Endothelial cell of umbilical vein (primary cell): ENCODE results near the gene SGCG. TPM values are rescaled to one million over a fixed set of nuclear protein-coding genes. Genes with fewer than 3 reads are reported as not detected.

ENCODE experiments used
- BruUV-seq: library from RNA; stranded (reverse); fragments of 400-500 nt; replicated peaks from 2 replicates; lab custom pipeline; 2021; lab: Mats Ljungman, UMichigan
- CTCF ChIA-PET: fragments of 300-600, 350-600 bp; sonication (Branson Sonifier 250); formaldehyde crosslinking; loops from one replicate; lab custom pipeline; 2021; ENCODE audit warnings: antibody characterized with exemption, inconsistent platforms; lab: Charles Lee
- POLR2A ChIA-PET: fragments of 300-600, 350-600 bp; sonication (Branson Sonifier 250); formaldehyde crosslinking; loops from one replicate; lab custom pipeline; 2021; ENCODE audit warnings: antibody characterized with exemption, inconsistent platforms; lab: Charles Lee
- DNase-seq: peaks from one replicate; pipeline ENCODE4 v3.0.0-alpha.2; 2011; ENCODE audit warnings: low read depth, low spot score
- FAIRE-seq: peaks from 2 replicates; lab custom pipeline; 2011; peaks lifted over from hg19 to GRCh38; lab: Jason Lieb, UNC
- H2AFZ ChIP-seq: 2 replicates; pipeline ENCODE4 v1.6.0; 2012; ENCODE audit warnings: low read depth, low read length, control low read depth, inconsistent platforms
- H3K27ac ChIP-seq: 2 replicates; pipeline ENCODE4 v1.5.1; 2011; ENCODE audit warnings: low read depth, mild to moderate bottlenecking, control low read depth, low read length, moderate library complexity; ENCODE audit not compliant: insufficient read depth
- H3K27me3 ChIP-seq, 2 experiments: 2 replicates each; pipeline versions ENCODE4 v1.6.0 to v1.6.1; 2011; ENCODE audit warnings: low read length in 2 of 2, mixed read lengths in 1 of 2; ENCODE audit not compliant: control insufficient read depth in 2 of 2, insufficient read depth in 2 of 2
- H3K36me3 ChIP-seq, 2 experiments: 2 replicates in 1 of 2; 3 replicates in 1 of 2; pipeline ENCODE4 v1.5.1; 2011; ENCODE audit warnings: low read length in 2 of 2, mild to moderate bottlenecking in 1 of 2, moderate library complexity in 1 of 2; ENCODE audit not compliant: control insufficient read depth in 2 of 2, insufficient read depth in 2 of 2; ENCODE audit errors: extremely low read depth in 1 of 2
- H3K4me1 ChIP-seq: 3 replicates; pipeline ENCODE4 v1.5.1; 2011; ENCODE audit warnings: mild to moderate bottlenecking, low read length; ENCODE audit not compliant: control insufficient read depth, insufficient read depth; ENCODE audit errors: extremely low read depth
- H3K4me2 ChIP-seq: 2 replicates; pipeline ENCODE4 v1.6.1; 2011; ENCODE audit warnings: low read length, control low read depth, mixed read lengths; ENCODE audit not compliant: insufficient read depth
- H3K4me3 ChIP-seq, 3 experiments: fragments of 200-600 bp in 1 of 3; sonication (generic), shearing (Covaris generic) in 1 of 3; replicated peaks in 1 of 3; 2 replicates each; pipeline ENCODE4 v1.5.1; 2011 to 2016; ENCODE audit warnings: control low read depth in 3 of 3, low read length in 3 of 3, mild to moderate bottlenecking in 2 of 3, inconsistent platforms in 1 of 3, low read depth in 1 of 3, moderate library complexity in 1 of 3; ENCODE audit not compliant: insufficient read depth in 1 of 3
- H3K79me2 ChIP-seq: 2 replicates; pipeline ENCODE4 v1.6.0; 2012; ENCODE audit warnings: low read length, inconsistent platforms; ENCODE audit not compliant: control insufficient read depth, insufficient read depth
- H3K9ac ChIP-seq: replicated peaks from 2 replicates; pipeline ENCODE3; 2011; ENCODE audit warnings: low read length, control low read depth; ENCODE audit not compliant: insufficient read depth; ENCODE audit errors: extremely low read depth
- H3K9me1 ChIP-seq: replicated peaks from 3 replicates; pipeline ENCODE4 v1.6.0; 2011; ENCODE audit warnings: mild to moderate bottlenecking, low read length; ENCODE audit not compliant: control insufficient read depth, insufficient read depth; ENCODE audit errors: extremely low read depth
- H3K9me3 ChIP-seq: replicated peaks from 2 replicates; pipeline ENCODE4 v1.5.1; 2012; ENCODE audit warnings: low read length, inconsistent platforms; ENCODE audit not compliant: control insufficient read depth, insufficient read depth
- H4K20me1 ChIP-seq: replicated peaks from 2 replicates; pipeline ENCODE3; 2011; ENCODE audit warnings: mild to moderate bottlenecking, low read length; ENCODE audit not compliant: control insufficient read depth, insufficient read depth; ENCODE audit errors: extremely low read depth
- EZH2 ChIP-seq: IDR thresholded peaks from 2 replicates; pipeline ENCODE4 v1.6.1; 2012; ENCODE audit warnings: borderline replicate concordance, low read depth, mild to moderate bottlenecking, moderate library complexity, low read length, inconsistent platforms; ENCODE audit not compliant: severe bottlenecking
- FOS ChIP-seq: IDR thresholded peaks from 2 replicates; pipeline ENCODE4 v1.6.1; 2011; ENCODE audit warnings: mild to moderate bottlenecking, low read length, moderate library complexity, borderline replicate concordance; ENCODE audit not compliant: insufficient read depth
- GATA2 ChIP-seq: IDR thresholded peaks from 2 replicates; pipeline ENCODE4 v1.7.0; 2011; ENCODE audit warnings: low read depth, mild to moderate bottlenecking, moderate library complexity, mixed read lengths, low read length; ENCODE audit not compliant: insufficient read length, insufficient read depth
- JUN ChIP-seq: IDR thresholded peaks from 2 replicates; pipeline ENCODE4 v1.6.1; 2011; ENCODE audit warnings: borderline replicate concordance, low read depth; ENCODE audit not compliant: insufficient read length, insufficient read depth
- MAX ChIP-seq: IDR thresholded peaks from 2 replicates; pipeline ENCODE4 v1.6.1; 2011; ENCODE audit not compliant: insufficient read depth, insufficient read length
- MYC ChIP-seq: IDR thresholded peaks from one replicate; pipeline ENCODE4 v1.6.1; 2011; ENCODE audit warnings: mild to moderate bottlenecking, low read depth, low read length
- POLR2A ChIP-seq: IDR thresholded peaks from 2 replicates; pipeline ENCODE4 v1.6.1; 2012; ENCODE audit warnings: low read depth, mild to moderate bottlenecking, control low read depth, low read length
- POLR2AphosphoS5 ChIP-seq: IDR thresholded peaks from 2 replicates; pipeline ENCODE4 v1.6.1; 2012; ENCODE audit warnings: low read depth, mild to moderate bottlenecking, control low read depth, low read length, moderate library complexity; ENCODE audit not compliant: insufficient read depth
- dilution Hi-C: fragments of 300-500 bp; cut with MboI; formaldehyde crosslinking; loops from one replicate; pipeline ENCODE4 v1.15.0; 2019; ENCODE audit warnings: low sequenced_read_pairs; ENCODE audit not compliant: extremely low pct_ligation_motif_present
- intact Hi-C: fragments of 100-400 bp; cut with micrococcal nuclease; formaldehyde crosslinking; loops from one replicate; pipeline ENCODE4 v1.10.0; 2022
- polyA plus RNA-seq, 4 experiments: library from polyadenylated mRNA; depleted of rRNA in 3 of 4; stranded (reverse) in 3 of 4; unstranded in 1 of 4; fragments of >200 nt; gene quantifications; 2 replicates each; pipeline versions ENCODE4 v1.2.1 to v1.2.3, GENCODE V29; 2011 to 2012; ENCODE audit warnings: missing spikeins in 1 of 4
- total RNA-seq: library from RNA; stranded (reverse); gene quantifications from 2 replicates; pipeline ENCODE4 v1.2.3, GENCODE V29; 2021

Gene SGCG
- total and polyA plus RNA-seq, 2 donors (not counting 3 experiments of a cell fraction or from before 2014, with no cell fraction given): 0.22 TPM; not detected in 1

- Histone ChIP-seq H3K9ac (no peak overlapping the region), H2AFZ (no peak overlapping the region), H3K4me3 (no peak overlapping the region), H3K79me2 (no peaks in the 10 kb centered on the region), H3K27me3 (no peaks in the 10 kb centered on the region), H3K9me3 (no peaks in the 10 kb centered on the region), H3K27ac (no peak overlapping the region), H3K36me3 (no peaks in the 10 kb centered on the region), H4K20me1 (no peaks in the 10 kb centered on the region), H3K4me1 (no peaks in the 10 kb centered on the region), H3K9me1 (no peaks in the 10 kb centered on the region), H3K4me2 (no peak overlapping the region)
- POLR2A ChIA-PET: no interaction called here
- CTCF ChIA-PET: no interaction called here
- no peak for TF ChIP-seq GATA2
- no peak for TF ChIP-seq POLR2A
- TF ChIP-seq MYC: no peak
- no peak for TF ChIP-seq MAX
- intact Hi-C loops (no loop called here), dilution Hi-C loops (no loop called here)
- DNase-seq (no peak), FAIRE-seq (no peak)
- BruUV-seq: no TSS peak
Observed at GRCh38 chr13:23185542-23185941, 4.8 kb downstream of the SGCG start.

- CTCF ChIA-PET: no interaction called here
- Histone ChIP-seq H3K9me1 (no peaks in the 10 kb centered on the region), H3K4me3 (no peak overlapping the region), H3K27me3 (no peaks in the 10 kb centered on the region), H3K9ac (no peak overlapping the region), H3K79me2 (no peaks in the 10 kb centered on the region), H3K27ac (no peak overlapping the region), H4K20me1 (no peaks in the 10 kb centered on the region), H2AFZ (no peak overlapping the region), H3K4me2 (no peak overlapping the region), H3K36me3 (no peaks in the 10 kb centered on the region), H3K4me1 (no peaks in the 10 kb centered on the region), H3K9me3 (no peaks in the 10 kb centered on the region)
- FAIRE-seq (no peak), DNase-seq (no peak)
- POLR2A ChIA-PET: no interaction called here
- intact Hi-C loops (no loop called here), dilution Hi-C loops (no loop called here)
- no peak for TF ChIP-seq JUN
- no peak for TF ChIP-seq GATA2
- no peak for TF ChIP-seq EZH2
- no peak for TF ChIP-seq POLR2AphosphoS5
- TF ChIP-seq POLR2A: no peak
- no peak for TF ChIP-seq MAX
- no peak for TF ChIP-seq FOS
- no TSS peak for BruUV-seq
Observed at GRCh38 chr13:23201870-23202269, 21.1 kb downstream of the SGCG start.
